Endodermal cell (in vitro differentiated cells): ENCODE results near the gene NR2E3. TPM values are rescaled to one million over a fixed set of nuclear protein-coding genes. Genes with fewer than 3 reads are reported as not detected.

Experiments used
- DNase-seq: peaks from one replicate; pipeline ENCODE4 v3.0.0-alpha.2; 2017
- H3K27ac ChIP-seq: 2 replicates; pipeline ENCODE4 v1.5.1; 2013; ENCODE audit warnings: mild to moderate bottlenecking, low read depth, low read length, moderate library complexity
- H3K27me3 ChIP-seq: 2 replicates; pipeline ENCODE4 v1.6.1; 2013; ENCODE audit warnings: mild to moderate bottlenecking, low read length, moderate library complexity; ENCODE audit not compliant: insufficient read depth, control insufficient read depth, poor library complexity, severe bottlenecking
- H3K36me3 ChIP-seq: 2 replicates; pipeline ENCODE4 v1.7.0; 2013; ENCODE audit warnings: mild to moderate bottlenecking, low read length, moderate library complexity; ENCODE audit not compliant: control insufficient read depth, insufficient read depth
- H3K4me1 ChIP-seq: one replicate; pipeline ENCODE4 v1.7.0; 2013; ENCODE audit warnings: low read length; ENCODE audit not compliant: control insufficient read depth, insufficient read depth
- H3K4me3 ChIP-seq: 2 replicates; pipeline ENCODE4 v1.5.1; 2013; ENCODE audit warnings: mild to moderate bottlenecking, low read length, moderate library complexity
- H3K9ac ChIP-seq: 2 replicates; pipeline ENCODE4 v1.6.1; 2013; ENCODE audit warnings: mild to moderate bottlenecking, low read length, moderate library complexity; ENCODE audit not compliant: poor library complexity, severe bottlenecking; ENCODE audit errors: extremely low read depth
- H3K9me3 ChIP-seq: 2 replicates; pipeline ENCODE4 v1.6.1; 2013; ENCODE audit warnings: mild to moderate bottlenecking, low read length, moderate library complexity; ENCODE audit not compliant: control insufficient read depth
- H3K27ac Mint-ChIP-seq: 2 replicates; pipeline ENCODE4 v1.8.0; 2020; ENCODE audit warnings: mixed read lengths
- H3K27me3 Mint-ChIP-seq: 2 replicates; pipeline ENCODE4 v1.8.0; 2021; ENCODE audit warnings: mild to moderate bottlenecking, mixed read lengths; ENCODE audit not compliant: insufficient read depth
- H3K36me3 Mint-ChIP-seq: 2 replicates; pipeline ENCODE4 v1.8.0; 2020; ENCODE audit warnings: low read depth, mixed read lengths
- H3K4me1 Mint-ChIP-seq: 2 replicates; pipeline ENCODE4 v1.8.0; 2020; ENCODE audit warnings: mixed read lengths
- H3K4me3 Mint-ChIP-seq: 2 replicates; pipeline ENCODE4 v1.8.0; 2020; ENCODE audit warnings: mild to moderate bottlenecking, moderate library complexity, mixed read lengths
- H3K9me3 Mint-ChIP-seq: 2 replicates; pipeline ENCODE4 v1.8.0; 2020; ENCODE audit warnings: mild to moderate bottlenecking, mixed read lengths
- WGBS, 2 experiments: methylation state at CpG; one replicate each; pipeline versions ENCODE4 v1.1.5 to v1.1.7; 2013; ENCODE audit warnings: missing lambda C conversion rate in 2 of 2, mixed read lengths in 1 of 2; ENCODE audit not compliant: insufficient coverage in 1 of 2, insufficient read length in 1 of 2; 5-methylcytosine and 5-hydroxymethylcytosine counted together
- total RNA-seq, 2 donors: library from RNA; stranded (reverse); fragmentation: NEBNext Ultra II Directional in 1 of 2; extraction: Animal tissue kit (Norgen Biotek cat#: 25700) in 1 of 2; gene quantifications; 2 replicates in 1 of 2; 3 replicates in 1 of 2; pipeline ENCODE4 v1.2.1, GENCODE V29; 2021
- TF ChIP-seq, protein P1 (sequence below): fragments of 200-600 bp; sonication (generic); conservative IDR thresholded peaks from 2 replicates; pipeline ENCODE4 v1.5.0; 2021; ENCODE audit warnings: antibody characterized with exemption, mild to moderate bottlenecking

NR2E3 gene
- total RNA-seq, 2 donors from 2014 or later: 0.15 to 0.55 TPM

DNA sequence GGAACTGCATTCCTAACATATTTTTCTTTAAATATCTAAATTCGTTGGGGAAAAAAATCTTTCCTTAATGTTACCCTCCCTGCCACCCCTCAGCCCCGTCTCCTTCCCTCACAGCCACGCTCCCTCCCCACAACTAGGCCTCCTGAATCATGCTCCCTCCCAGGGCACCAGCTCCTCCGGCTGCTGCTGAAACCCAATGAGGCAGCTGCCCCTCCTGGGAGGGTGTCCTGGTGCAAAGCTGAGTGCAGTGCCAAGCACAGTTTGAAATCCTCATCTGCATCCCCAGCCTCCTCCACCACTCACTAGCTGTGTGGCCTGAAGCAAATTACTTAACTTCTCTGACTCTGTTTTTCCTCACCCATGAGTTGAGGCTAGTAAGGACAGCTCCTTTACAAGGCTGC lies 2.7 kb upstream of the NR2E3 start:
- peak overlapping the region; percentile 32 for H3K4me3 Mint-ChIP-seq

DNA sequence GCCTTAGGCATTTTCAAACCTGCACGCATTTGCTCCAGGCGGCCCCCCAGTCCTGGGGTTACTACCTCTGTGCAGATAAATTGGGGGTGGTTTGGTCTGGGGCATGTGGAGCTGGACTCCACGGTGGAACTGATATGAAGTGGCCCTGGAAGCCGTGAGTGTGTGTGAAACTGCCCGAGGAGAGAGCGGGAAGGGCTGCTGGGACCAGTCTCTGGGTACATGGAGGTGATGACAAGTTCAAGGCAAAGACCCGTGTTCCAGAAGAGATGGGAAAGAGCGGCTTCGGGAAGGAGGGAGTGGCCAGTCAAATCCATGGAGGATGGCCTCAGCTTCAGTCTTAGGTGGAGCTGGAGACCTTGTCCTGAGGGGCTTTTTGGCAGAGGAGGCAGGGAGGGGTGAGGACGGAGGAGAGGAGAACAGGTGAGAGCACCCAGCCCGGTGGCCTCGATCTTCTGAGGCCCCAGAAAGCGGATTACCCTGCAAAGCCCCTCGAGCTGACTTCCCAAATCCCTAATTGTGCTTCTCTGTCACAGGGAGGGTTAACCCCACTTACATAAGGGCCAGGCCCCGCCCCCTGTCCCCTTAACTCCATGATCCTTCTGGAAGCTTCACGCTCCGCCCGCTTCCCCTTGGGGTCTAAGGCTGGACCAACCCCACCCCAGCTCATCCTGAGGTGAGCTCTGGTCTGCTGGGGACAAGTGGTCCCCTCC lies 1.9 kb upstream of the NR2E3 start:
- H3K27me3 Mint-ChIP-seq: peaks cover 11% of the 10 kb centered on the region
- Histone ChIP-seq H3K36me3 (no peaks in the 10 kb centered on the region), H3K4me1 (peaks cover 14% of the 10 kb centered on the region), H3K27ac (no peak overlapping the region), H3K4me3 (no peak overlapping the region), H3K9me3 (no peaks in the 10 kb centered on the region), H3K9ac (no peak overlapping the region), H3K27me3 (no peaks in the 10 kb centered on the region)
- H3K27ac Mint-ChIP-seq: no peak overlapping the region
- H3K4me3 Mint-ChIP-seq: no peak overlapping the region
- peaks cover 28% of the 10 kb centered on the region for H3K4me1 Mint-ChIP-seq
- TF ChIP-seq, protein P1, sequence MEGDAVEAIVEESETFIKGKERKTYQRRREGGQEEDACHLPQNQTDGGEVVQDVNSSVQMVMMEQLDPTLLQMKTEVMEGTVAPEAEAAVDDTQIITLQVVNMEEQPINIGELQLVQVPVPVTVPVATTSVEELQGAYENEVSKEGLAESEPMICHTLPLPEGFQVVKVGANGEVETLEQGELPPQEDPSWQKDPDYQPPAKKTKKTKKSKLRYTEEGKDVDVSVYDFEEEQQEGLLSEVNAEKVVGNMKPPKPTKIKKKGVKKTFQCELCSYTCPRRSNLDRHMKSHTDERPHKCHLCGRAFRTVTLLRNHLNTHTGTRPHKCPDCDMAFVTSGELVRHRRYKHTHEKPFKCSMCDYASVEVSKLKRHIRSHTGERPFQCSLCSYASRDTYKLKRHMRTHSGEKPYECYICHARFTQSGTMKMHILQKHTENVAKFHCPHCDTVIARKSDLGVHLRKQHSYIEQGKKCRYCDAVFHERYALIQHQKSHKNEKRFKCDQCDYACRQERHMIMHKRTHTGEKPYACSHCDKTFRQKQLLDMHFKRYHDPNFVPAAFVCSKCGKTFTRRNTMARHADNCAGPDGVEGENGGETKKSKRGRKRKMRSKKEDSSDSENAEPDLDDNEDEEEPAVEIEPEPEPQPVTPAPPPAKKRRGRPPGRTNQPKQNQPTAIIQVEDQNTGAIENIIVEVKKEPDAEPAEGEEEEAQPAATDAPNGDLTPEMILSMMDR: no peak
- no peaks in the 10 kb centered on the region for H3K36me3 Mint-ChIP-seq
- DNase-seq: no peak
- WGBS, 2 experiments: 88 to 91% methylated on average over 9 to 18 of the region's 18 CpGs
- no peaks in the 10 kb centered on the region for H3K9me3 Mint-ChIP-seq

More for the DNA sequence above, 2.7 kb upstream of the NR2E3 start:
- no peaks in the 10 kb centered on the region for H3K36me3 ChIP-seq
- no peak overlapping the region for H3K4me3 ChIP-seq
- Mint-ChIP-seq H3K27me3 (peaks cover 11% of the 10 kb centered on the region), H3K4me1 (peaks cover 28% of the 10 kb centered on the region), H3K9me3 (no peaks in the 10 kb centered on the region), H3K27ac (no peak overlapping the region), H3K36me3 (no peaks in the 10 kb centered on the region)
- WGBS, 2 experiments: 67 to 76% methylated on average over 1 to 4 of the region's 4 CpGs
- DNase-seq: peak; percentile 68
- peaks cover 14% of the 10 kb centered on the region for H3K4me1 ChIP-seq
- no peaks in the 10 kb centered on the region for H3K27me3 ChIP-seq
- no peaks in the 10 kb centered on the region for H3K9me3 ChIP-seq
- TF ChIP-seq, protein P1: no peak
- H3K9ac ChIP-seq: no peak overlapping the region
- H3K27ac ChIP-seq: no peak overlapping the region

DNA sequence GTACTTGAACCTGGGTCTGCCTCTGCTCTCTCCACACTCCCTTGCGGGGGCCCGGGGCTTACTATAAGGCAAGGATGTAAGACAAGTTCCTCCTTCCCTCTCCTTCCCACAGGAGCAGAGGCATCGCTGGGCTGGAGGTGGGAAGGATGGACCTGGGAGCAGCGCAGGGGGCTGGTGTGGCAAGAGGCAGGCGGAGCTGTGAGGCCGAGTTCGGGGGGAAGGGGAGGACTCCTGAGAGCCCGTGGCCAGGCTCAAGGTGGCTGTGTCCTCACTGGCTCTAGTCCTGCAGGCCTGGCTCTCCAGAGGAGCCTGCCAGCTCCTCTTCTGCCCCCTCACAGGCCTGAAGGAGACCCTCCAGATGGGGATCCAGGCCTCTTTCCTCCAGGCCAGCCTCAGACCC lies 1.0 kb upstream of the NR2E3 start:
- peak; percentile 57 for DNase-seq
- Histone ChIP-seq H3K36me3 (no peaks in the 10 kb centered on the region), H3K9ac (no peak overlapping the region), H3K4me3 (no peak overlapping the region), H3K27ac (no peak overlapping the region), H3K9me3 (no peaks in the 10 kb centered on the region), H3K4me1 (peaks cover 14% of the 10 kb centered on the region), H3K27me3 (no peaks in the 10 kb centered on the region)
- H3K27me3 Mint-ChIP-seq: peaks cover 11% of the 10 kb centered on the region
- no peaks in the 10 kb centered on the region for H3K9me3 Mint-ChIP-seq
- H3K36me3 Mint-ChIP-seq: no peaks in the 10 kb centered on the region
- no peak overlapping the region for H3K4me3 Mint-ChIP-seq
- 78 to 100% methylated on average over 4 to 8 of the region's 8 CpGs for WGBS, 2 experiments
- peaks cover 28% of the 10 kb centered on the region for H3K4me1 Mint-ChIP-seq
- TF ChIP-seq, protein P1: no peak
- no peak overlapping the region for H3K27ac Mint-ChIP-seq
